ENCODE results near the gene PAOX.

GRCh38 chr10:133439517-133440461, 60.7 kb downstream of the PAOX start:
- TF ChIP-seq CTCF (IDR thresholded peaks at IDR 0.05) (no peak), POLR2A (IDR thresholded peaks at IDR 0.05) (no peak), EP300 (IDR thresholded peaks at IDR 0.05) (no peak), POLR2AphosphoS5 (IDR thresholded peaks at IDR 0.05) (no peak)
